ENCODE results near the gene CDH4. TPM values are rescaled to one million over a fixed set of nuclear protein-coding genes. Genes with fewer than 3 reads are reported as not detected.

The CDH4 gene
- total RNA-seq, 1 experiment from 2014 or later, result 25.0 TPM

DNA sequence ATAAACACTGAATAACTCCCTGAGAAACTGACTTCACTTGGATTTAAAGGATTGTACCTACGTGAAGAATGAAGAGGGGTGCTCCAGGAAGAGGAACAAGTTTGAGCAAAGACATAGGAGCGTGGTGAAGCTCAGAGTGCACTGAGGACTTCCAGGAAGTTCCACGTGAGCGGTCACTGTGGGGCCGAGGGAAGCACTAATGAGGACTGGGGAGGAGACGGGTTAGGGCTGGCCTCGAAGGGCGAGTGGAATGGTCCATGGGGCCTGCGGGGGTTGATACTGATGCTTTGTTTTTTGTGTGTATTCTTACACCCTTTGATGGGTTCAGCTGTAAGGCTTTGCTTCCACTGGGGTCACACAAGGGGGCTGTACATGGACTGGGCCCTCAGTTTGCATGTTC is 91.9 kb downstream of the CDH4 start:
- Mint-ChIP-seq H3K27ac (ENCODE audit: low read depth, unreplicated experiment) (no peak overlapping the region), H3K4me1 (ENCODE audit: insufficient read depth, unreplicated experiment) (no peaks in the 10 kb centered on the region), H3K4me3 (ENCODE audit: unreplicated experiment) (no peak overlapping the region), H3K9me3 (ENCODE audit: unreplicated experiment) (no peaks in the 10 kb centered on the region), H3K27me3 (ENCODE audit: insufficient read depth, unreplicated experiment) (no peaks in the 10 kb centered on the region), H3K36me3 (ENCODE audit: insufficient read depth, unreplicated experiment) (peaks cover 5% of the 10 kb centered on the region)
- TF ChIP-seq, protein P1, sequence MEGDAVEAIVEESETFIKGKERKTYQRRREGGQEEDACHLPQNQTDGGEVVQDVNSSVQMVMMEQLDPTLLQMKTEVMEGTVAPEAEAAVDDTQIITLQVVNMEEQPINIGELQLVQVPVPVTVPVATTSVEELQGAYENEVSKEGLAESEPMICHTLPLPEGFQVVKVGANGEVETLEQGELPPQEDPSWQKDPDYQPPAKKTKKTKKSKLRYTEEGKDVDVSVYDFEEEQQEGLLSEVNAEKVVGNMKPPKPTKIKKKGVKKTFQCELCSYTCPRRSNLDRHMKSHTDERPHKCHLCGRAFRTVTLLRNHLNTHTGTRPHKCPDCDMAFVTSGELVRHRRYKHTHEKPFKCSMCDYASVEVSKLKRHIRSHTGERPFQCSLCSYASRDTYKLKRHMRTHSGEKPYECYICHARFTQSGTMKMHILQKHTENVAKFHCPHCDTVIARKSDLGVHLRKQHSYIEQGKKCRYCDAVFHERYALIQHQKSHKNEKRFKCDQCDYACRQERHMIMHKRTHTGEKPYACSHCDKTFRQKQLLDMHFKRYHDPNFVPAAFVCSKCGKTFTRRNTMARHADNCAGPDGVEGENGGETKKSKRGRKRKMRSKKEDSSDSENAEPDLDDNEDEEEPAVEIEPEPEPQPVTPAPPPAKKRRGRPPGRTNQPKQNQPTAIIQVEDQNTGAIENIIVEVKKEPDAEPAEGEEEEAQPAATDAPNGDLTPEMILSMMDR (IDR thresholded peaks at IDR 0.05; ENCODE audit: unreplicated experiment), result no peak
- intact Hi-C loops (cut with micrococcal nuclease), result no loop called here
- no TSS peak for BruUV-seq (replicated peaks)
- ChIA-PET POLR2A (no interaction called here), CTCF (interaction anchor here (0.7 kb wide), 1 partner anchor 115 kb away, joined by 3 read pairs; no protein-coding TSS in a partner anchor)
- no peak for DNase-seq (ENCODE audit: unreplicated experiment)

DNA sequence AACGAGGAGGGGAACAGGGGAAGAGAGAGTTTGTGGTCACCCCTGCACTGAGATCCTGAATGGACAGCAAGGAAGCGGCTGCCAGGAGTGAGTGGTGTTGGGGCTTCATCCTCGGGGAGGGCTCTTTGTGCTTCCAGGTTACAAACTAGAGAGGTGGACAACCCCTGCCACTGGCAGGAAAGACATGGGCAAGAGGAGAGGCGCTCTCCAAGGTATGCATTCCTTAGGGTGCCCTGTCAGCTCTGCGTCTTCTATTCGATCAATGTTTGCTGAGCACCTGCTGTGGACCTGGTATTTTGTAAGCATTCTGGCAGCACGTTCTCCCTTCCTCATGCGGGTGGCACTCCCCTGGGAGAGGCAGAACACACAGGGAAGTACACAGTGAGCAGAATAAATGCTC is 93.6 kb downstream of the CDH4 start:
- H3K4me1 Mint-ChIP-seq (ENCODE audit: insufficient read depth, unreplicated experiment), result no peaks in the 10 kb centered on the region
- H3K27ac Mint-ChIP-seq (ENCODE audit: low read depth, unreplicated experiment), result no peak overlapping the region
- ChIA-PET POLR2A (no interaction called here), CTCF (no interaction called here)
- intact Hi-C loops (cut with micrococcal nuclease), result no loop called here
- TF ChIP-seq, protein P1 (IDR thresholded peaks at IDR 0.05; ENCODE audit: unreplicated experiment), result no peak
- no peaks in the 10 kb centered on the region for H3K27me3 Mint-ChIP-seq (ENCODE audit: insufficient read depth, unreplicated experiment)
- H3K36me3 Mint-ChIP-seq (ENCODE audit: insufficient read depth, unreplicated experiment), result peaks cover 5% of the 10 kb centered on the region
- no peak overlapping the region for H3K4me3 Mint-ChIP-seq (ENCODE audit: unreplicated experiment)
- no peaks in the 10 kb centered on the region for H3K9me3 Mint-ChIP-seq (ENCODE audit: unreplicated experiment)
- no TSS peak for BruUV-seq (replicated peaks)
- DNase-seq (ENCODE audit: unreplicated experiment), result no peak

DNA sequence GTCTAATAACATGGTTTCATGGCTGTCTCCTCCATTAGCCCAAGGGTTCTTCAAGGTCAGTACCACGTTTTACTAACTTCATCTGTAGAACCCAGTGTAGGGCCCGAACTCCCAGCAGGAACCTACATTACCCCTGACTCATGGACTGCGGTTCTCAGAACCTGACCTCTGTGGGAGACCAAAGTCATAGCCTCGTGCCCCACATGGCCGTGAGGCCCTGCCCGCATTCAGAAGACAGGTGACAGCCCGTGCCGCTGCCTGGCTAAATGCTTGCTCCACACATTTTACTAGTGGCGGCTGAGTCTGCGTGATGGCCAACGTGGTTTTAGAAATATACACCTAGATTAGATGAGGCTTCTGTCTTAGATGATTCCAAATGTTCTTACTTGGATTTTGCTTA is 94.9 kb downstream of the CDH4 start:
- TF ChIP-seq, protein P1 (IDR thresholded peaks at IDR 0.05; ENCODE audit: unreplicated experiment), result no peak
- ChIA-PET CTCF (no interaction called here), POLR2A (no interaction called here)
- no peak for DNase-seq (ENCODE audit: unreplicated experiment)
- Mint-ChIP-seq H3K4me1 (ENCODE audit: insufficient read depth, unreplicated experiment) (no peaks in the 10 kb centered on the region), H3K4me3 (ENCODE audit: unreplicated experiment) (no peak overlapping the region), H3K36me3 (ENCODE audit: insufficient read depth, unreplicated experiment) (peaks cover 6% of the 10 kb centered on the region), H3K27me3 (ENCODE audit: insufficient read depth, unreplicated experiment) (no peaks in the 10 kb centered on the region), H3K27ac (ENCODE audit: low read depth, unreplicated experiment) (no peak overlapping the region), H3K9me3 (ENCODE audit: unreplicated experiment) (no peaks in the 10 kb centered on the region)
- intact Hi-C loops (cut with micrococcal nuclease), result no loop called here
- BruUV-seq (replicated peaks), result no TSS peak

DNA sequence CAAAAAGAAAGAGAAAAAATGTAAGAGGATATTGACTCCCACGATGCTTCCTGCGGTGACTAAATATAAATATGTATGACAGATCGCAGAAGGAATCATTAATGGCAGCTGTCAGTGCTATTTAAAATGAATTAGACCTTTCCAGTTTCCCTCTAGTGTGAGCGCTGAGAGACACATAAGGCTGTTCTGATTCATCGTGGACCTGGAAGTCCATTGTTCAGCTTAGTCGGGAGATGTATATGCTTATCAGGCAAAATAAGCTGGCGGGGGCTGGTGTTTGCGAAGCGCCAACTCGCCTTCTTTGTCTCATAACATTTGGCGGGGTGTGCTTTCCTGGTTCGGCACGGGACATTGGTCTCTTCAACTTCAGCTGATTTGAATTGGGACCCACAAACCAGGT is 95.4 kb downstream of the CDH4 start:
- CTCF ChIA-PET, result interaction anchor here (0.5 kb wide), 1 partner anchor 63 kb away, joined by 3 read pairs; no protein-coding TSS in a partner anchor
- Mint-ChIP-seq H3K27me3 (ENCODE audit: insufficient read depth, unreplicated experiment) (no peaks in the 10 kb centered on the region), H3K4me1 (ENCODE audit: insufficient read depth, unreplicated experiment) (no peaks in the 10 kb centered on the region), H3K36me3 (ENCODE audit: insufficient read depth, unreplicated experiment) (peaks cover 6% of the 10 kb centered on the region), H3K27ac (ENCODE audit: low read depth, unreplicated experiment) (no peak overlapping the region), H3K4me3 (ENCODE audit: unreplicated experiment) (no peak overlapping the region), H3K9me3 (ENCODE audit: unreplicated experiment) (no peaks in the 10 kb centered on the region)
- TF ChIP-seq, protein P1 (IDR thresholded peaks at IDR 0.05; ENCODE audit: unreplicated experiment), result no peak
- intact Hi-C loops (cut with micrococcal nuclease), result no loop called here
- POLR2A ChIA-PET, result no interaction called here
- no peak for DNase-seq (ENCODE audit: unreplicated experiment)
- no TSS peak for BruUV-seq (replicated peaks)

Measured in MCF 10A (cell line).